K562 (cell line): Measurements from ENCODE around the gene TMEM267. TPM values are rescaled to one million over a fixed set of nuclear protein-coding genes. Genes with fewer than 3 reads are reported as not detected.

Experiments
- BRD9 ChIP-seq: fragments of 450-650 bp; IDR thresholded peaks from 2 replicates; pipeline ENCODE4 v1.6.1; 2018; ENCODE audit warnings: low read depth; ENCODE audit not compliant: partially characterized antibody
- CCNT2 ChIP-seq: IDR thresholded peaks from 2 replicates; pipeline ENCODE4 v1.6.1; 2011; ENCODE audit warnings: borderline replicate concordance, low read depth, mild to moderate bottlenecking, moderate library complexity, mixed read lengths, low read length; ENCODE audit not compliant: insufficient read length; ENCODE audit errors: extremely low read depth
- DPF2 ChIP-seq: fragments of 450-650 bp; IDR thresholded peaks from 2 replicates; pipeline ENCODE4 v1.6.1; 2016
- HIVEP1 ChIP-seq: fragments of 250-450 bp; sonication (Bioruptor Pico); IDR thresholded peaks from 2 replicates; pipeline ENCODE4 v1.4.0; 2020; ENCODE audit warnings: mild to moderate bottlenecking
- IFI16 ChIP-seq: fragments of 250-450 bp; sonication (Bioruptor Pico); IDR thresholded peaks from 2 replicates; pipeline ENCODE4 v2.1.2; 2022; ENCODE audit warnings: mild to moderate bottlenecking, inconsistent platforms
- KDM5B ChIP-seq: fragments of 200-600 bp; sonication (generic); IDR thresholded peaks from 2 replicates; pipeline ENCODE4 v1.6.1; 2012; ENCODE audit warnings: low read depth, mild to moderate bottlenecking, moderate library complexity, low read length, control low read depth, inconsistent platforms; ENCODE audit not compliant: insufficient replicate concordance
- NR4A1 ChIP-seq, 2 experiments: fragments of 250-450 bp in 1 of 2; fragments of 450-650 bp in 1 of 2; sonication (Bioruptor Pico) in 1 of 2; IDR thresholded peaks; 2 replicates each; pipeline versions ENCODE4 v1.4.0 to v1.6.1; 2016 to 2020; ENCODE audit warnings: mild to moderate bottlenecking in 2 of 2, missing compliant biosample characterization in 1 of 2, missing genetic modification characterization in 1 of 2, moderate library complexity in 1 of 2
- TEAD1 ChIP-seq, 2 experiments: fragments of 450-650 bp in 1 of 2; sonication (generic) in 1 of 2; formaldehyde crosslinking; IDR thresholded peaks; 2 replicates each; pipeline versions ENCODE4 v1.4.0 to v1.8.0; 2020 to 2022; ENCODE audit warnings: mild to moderate bottlenecking in 2 of 2, missing genetic modification reagents in 1 of 2
- YY1 ChIP-seq, 3 experiments: IDR thresholded peaks; 2 replicates each; pipeline ENCODE4 v1.6.1; 2011; ENCODE audit warnings: low read length in 2 of 3, mild to moderate bottlenecking in 2 of 3, moderate library complexity in 2 of 3, borderline replicate concordance in 1 of 3, control low read depth in 1 of 3, low read depth in 1 of 3; ENCODE audit not compliant: insufficient read depth in 3 of 3, insufficient replicate concordance in 2 of 3, control insufficient read depth in 1 of 3, insufficient read length in 1 of 3; ENCODE audit errors: extremely low read depth in 1 of 3
- polyA plus RNA-seq, 8 experiments: library from polyadenylated mRNA; depleted of rRNA in 4 of 8; stranded (reverse) in 5 of 8; unstranded in 3 of 8; fragments of >200 nt; fragmentation: Nextera tagmentation in 2 of 8; fragmentation: Illumina TruSeq in 1 of 8; extraction: Ambion mirVana in 2 of 8; extraction: Trizol in 1 of 8; gene quantifications; 2 replicates each; pipeline versions ENCODE4 v1.2.1 to v1.2.3, GENCODE V29; 2011 to 2014; ENCODE audit warnings: inconsistent platforms in 1 of 8, missing spikeins in 1 of 8
- total RNA-seq, 7 experiments: library from RNA; depleted of rRNA in 6 of 7; stranded (reverse); fragments of >200 nt in 6 of 7; fragmentation: Illumina TruSeq in 2 of 7; extraction: Trizol in 2 of 7; gene quantifications; 2 replicates each; pipeline versions ENCODE4 v1.2.1 to v1.2.3, GENCODE V29; 2011 to 2021; ENCODE audit warnings: low replicate concordance in 1 of 7
- TF ChIP-seq, protein P1 (sequence below): fragments of 450-650 bp; IDR thresholded peaks from 2 replicates; pipeline ENCODE4 v1.6.1; 2017; ENCODE audit warnings: antibody characterized with exemption, mild to moderate bottlenecking
- TF ChIP-seq, protein P2 (sequence below), 2 experiments: fragments of 450-650 bp in 1 of 2; sonication (generic) in 1 of 2; formaldehyde crosslinking in 1 of 2; IDR thresholded peaks; 2 replicates each; pipeline versions ENCODE4 v1.7.1 to v1.9.0; 2016 to 2022; ENCODE audit warnings: inconsistent platforms in 1 of 2, mild to moderate bottlenecking in 1 of 2, missing genetic modification reagents in 1 of 2

The TMEM267 gene
- total and polyA plus RNA-seq, 9 of the 15 experiments (the other 6 are each of a cell fraction or from before 2014, with no cell fraction given): 8.1 to 61.1 (median 17.8) TPM

DNA sequence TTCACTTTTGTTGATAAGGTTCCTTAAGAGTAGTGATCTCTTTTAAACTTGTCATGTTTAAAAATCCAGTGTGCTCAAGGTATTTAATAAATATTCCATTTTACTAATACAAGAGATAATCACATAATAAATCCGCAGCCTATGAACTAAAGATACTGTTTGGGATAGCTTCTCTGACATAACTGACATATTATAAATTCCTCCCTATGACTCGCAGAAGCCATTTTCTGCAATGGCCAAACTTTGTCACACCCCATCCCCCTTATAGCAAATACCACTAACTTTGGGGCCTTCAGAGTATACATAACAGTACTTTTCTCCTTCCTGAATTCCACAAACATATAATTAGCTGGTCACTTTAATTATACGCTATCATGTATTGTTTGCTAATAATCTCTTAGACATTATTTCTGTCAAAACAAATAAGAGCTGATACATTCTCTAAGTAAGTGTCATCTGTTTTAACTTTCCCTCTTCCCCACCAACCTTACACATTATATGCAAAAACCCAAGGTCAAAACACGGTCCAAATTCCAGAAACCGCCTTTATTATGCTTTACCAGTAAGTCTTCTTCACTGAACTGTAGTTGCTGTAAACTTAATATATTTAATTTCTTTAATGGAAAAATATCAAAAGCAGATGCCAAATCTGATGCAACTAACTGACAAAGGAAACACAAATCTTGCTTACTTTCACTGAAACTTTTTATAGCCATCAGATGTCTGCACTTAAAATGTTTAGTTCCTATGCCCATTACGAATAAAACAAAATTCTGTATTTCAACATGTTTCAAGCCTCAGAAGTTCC lies 971 bp downstream of the TMEM267 start (continued):
- TF ChIP-seq, protein P1, sequence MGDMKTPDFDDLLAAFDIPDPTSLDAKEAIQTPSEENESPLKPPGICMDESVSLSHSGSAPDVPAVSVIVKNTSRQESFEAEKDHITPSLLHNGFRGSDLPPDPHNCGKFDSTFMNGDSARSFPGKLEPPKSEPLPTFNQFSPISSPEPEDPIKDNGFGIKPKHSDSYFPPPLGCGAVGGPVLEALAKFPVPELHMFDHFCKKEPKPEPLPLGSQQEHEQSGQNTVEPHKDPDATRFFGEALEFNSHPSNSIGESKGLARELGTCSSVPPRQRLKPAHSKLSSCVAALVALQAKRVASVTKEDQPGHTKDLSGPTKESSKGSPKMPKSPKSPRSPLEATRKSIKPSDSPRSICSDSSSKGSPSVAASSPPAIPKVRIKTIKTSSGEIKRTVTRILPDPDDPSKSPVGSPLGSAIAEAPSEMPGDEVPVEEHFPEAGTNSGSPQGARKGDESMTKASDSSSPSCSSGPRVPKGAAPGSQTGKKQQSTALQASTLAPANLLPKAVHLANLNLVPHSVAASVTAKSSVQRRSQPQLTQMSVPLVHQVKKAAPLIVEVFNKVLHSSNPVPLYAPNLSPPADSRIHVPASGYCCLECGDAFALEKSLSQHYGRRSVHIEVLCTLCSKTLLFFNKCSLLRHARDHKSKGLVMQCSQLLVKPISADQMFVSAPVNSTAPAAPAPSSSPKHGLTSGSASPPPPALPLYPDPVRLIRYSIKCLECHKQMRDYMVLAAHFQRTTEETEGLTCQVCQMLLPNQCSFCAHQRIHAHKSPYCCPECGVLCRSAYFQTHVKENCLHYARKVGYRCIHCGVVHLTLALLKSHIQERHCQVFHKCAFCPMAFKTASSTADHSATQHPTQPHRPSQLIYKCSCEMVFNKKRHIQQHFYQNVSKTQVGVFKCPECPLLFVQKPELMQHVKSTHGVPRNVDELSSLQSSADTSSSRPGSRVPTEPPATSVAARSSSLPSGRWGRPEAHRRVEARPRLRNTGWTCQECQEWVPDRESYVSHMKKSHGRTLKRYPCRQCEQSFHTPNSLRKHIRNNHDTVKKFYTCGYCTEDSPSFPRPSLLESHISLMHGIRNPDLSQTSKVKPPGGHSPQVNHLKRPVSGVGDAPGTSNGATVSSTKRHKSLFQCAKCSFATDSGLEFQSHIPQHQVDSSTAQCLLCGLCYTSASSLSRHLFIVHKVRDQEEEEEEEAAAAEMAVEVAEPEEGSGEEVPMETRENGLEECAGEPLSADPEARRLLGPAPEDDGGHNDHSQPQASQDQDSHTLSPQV: peak; percentile 78
- TF ChIP-seq HIVEP1 (CRISPR knock-in tag): 0 out of 2 replicates have a peak, but pooled peaks have one; percentile 51
- TF ChIP-seq CCNT2: no peak
- peak in 1 of 2 experiments; percentile 55; a peak in 1 of 4 replicates for TF ChIP-seq TEAD1 (CRISPR knock-in tag; IDR thresholded peaks at IDR 0.05)
- TF ChIP-seq BRD9: peak; percentile 22
- TF ChIP-seq IFI16 (CRISPR knock-in tag): no peak
- TF ChIP-seq YY1 (IDR thresholded peaks at IDR 0.05; ENCODE audit: borderline replicate concordance in 1 of 3, control insufficient read depth in 1 of 3, extremely low read depth in 1 of 3, insufficient read depth in 3 of 3, insufficient read length in 1 of 3, insufficient replicate concordance in 2 of 3, low read depth in 1 of 3, low read length in 2 of 3): peak in 1 of 3 experiments; percentile 90
- TF ChIP-seq, protein P2, sequence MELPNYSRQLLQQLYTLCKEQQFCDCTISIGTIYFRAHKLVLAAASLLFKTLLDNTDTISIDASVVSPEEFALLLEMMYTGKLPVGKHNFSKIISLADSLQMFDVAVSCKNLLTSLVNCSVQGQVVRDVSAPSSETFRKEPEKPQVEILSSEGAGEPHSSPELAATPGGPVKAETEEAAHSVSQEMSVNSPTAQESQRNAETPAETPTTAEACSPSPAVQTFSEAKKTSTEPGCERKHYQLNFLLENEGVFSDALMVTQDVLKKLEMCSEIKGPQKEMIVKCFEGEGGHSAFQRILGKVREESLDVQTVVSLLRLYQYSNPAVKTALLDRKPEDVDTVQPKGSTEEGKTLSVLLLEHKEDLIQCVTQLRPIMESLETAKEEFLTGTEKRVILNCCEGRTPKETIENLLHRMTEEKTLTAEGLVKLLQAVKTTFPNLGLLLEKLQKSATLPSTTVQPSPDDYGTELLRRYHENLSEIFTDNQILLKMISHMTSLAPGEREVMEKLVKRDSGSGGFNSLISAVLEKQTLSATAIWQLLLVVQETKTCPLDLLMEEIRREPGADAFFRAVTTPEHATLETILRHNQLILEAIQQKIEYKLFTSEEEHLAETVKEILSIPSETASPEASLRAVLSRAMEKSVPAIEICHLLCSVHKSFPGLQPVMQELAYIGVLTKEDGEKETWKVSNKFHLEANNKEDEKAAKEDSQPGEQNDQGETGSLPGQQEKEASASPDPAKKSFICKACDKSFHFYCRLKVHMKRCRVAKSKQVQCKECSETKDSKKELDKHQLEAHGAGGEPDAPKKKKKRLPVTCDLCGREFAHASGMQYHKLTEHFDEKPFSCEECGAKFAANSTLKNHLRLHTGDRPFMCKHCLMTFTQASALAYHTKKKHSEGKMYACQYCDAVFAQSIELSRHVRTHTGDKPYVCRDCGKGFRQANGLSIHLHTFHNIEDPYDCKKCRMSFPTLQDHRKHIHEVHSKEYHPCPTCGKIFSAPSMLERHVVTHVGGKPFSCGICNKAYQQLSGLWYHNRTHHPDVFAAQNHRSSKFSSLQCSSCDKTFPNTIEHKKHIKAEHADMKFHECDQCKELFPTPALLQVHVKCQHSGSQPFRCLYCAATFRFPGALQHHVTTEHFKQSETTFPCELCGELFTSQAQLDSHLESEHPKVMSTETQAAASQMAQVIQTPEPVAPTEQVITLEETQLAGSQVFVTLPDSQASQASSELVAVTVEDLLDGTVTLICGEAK (IDR thresholded peaks at IDR 0.05): peak; percentile 38; the same call in 1 of the 2 replicates
- TF ChIP-seq, protein P2 (CRISPR knock-in tag; IDR thresholded peaks at IDR 0.05): no peak
- TF ChIP-seq NR4A1 (CRISPR knock-in tag; IDR thresholded peaks at IDR 0.05): no peak
- TF ChIP-seq NR4A1 (tag; IDR thresholded peaks at IDR 0.05): peak; percentile 62; the same call in 1 of the 2 replicates
- peak; percentile 18; the same call in 1 of the 2 replicates for TF ChIP-seq DPF2
- peak; percentile 7 for TF ChIP-seq KDM5B
